ENCODE measurements around the gene AKT1. TPM values are rescaled to one million over a fixed set of nuclear protein-coding genes. Genes with fewer than 3 reads are reported as not detected.
"Not testable (repeated sequence)": the region's sequence is repeated elsewhere in the genome, so short reads cannot be mapped to it uniquely, and the experiment has no call there.

AKT1 gene
- polyA plus RNA-seq, 1 experiment = 226 TPM

GRCh38 chr14:104730487-104730886, 65.1 kb downstream of the AKT1 start:
- Histone ChIP-seq H3K4me3 (ENCODE audit: low read depth, low read length) (no peak overlapping the region), H3K27me3 (ENCODE audit: control insufficient read depth, insufficient read depth, low read length) (no peaks in the 10 kb centered on the region), H3K36me3 (ENCODE audit: control insufficient read depth, insufficient read depth, low read length) (no peaks in the 10 kb centered on the region)
- ChIA-PET POLR2A (no interaction called here), CTCF (interaction anchor here (1.6 kb wide), 1 partner anchor 19 kb away, joined by 7 read pairs; no protein-coding TSS in a partner anchor)
- no peak for DNase-seq (ENCODE audit: low read depth)
- TF ChIP-seq CTCF (IDR thresholded peaks at IDR 0.05; ENCODE audit: insufficient read depth, low read depth, low read length) = no peak

GRCh38 chr14:104729835-104730181, 65.7 kb downstream of the AKT1 start:
- POLR2A ChIA-PET = no interaction called here

GRCh38 chr14:104729176-104729834, 66.2 kb downstream of the AKT1 start:
- H3K36me3 ChIP-seq (ENCODE audit: control insufficient read depth, insufficient read depth, low read length); POLR2A ChIA-PET; H3K4me3 ChIP-seq (ENCODE audit: low read depth, low read length); CTCF ChIA-PET; DNase-seq (ENCODE audit: low read depth); H3K27me3 ChIP-seq (ENCODE audit: control insufficient read depth, insufficient read depth, low read length): not testable (repeated sequence)

More at GRCh38 chr14:104729835-104730181, 65.7 kb downstream of the AKT1 start:
- Histone ChIP-seq H3K27me3 (ENCODE audit: control insufficient read depth, insufficient read depth, low read length) (no peaks in the 10 kb centered on the region), H3K36me3 (ENCODE audit: control insufficient read depth, insufficient read depth, low read length) (no peaks in the 10 kb centered on the region), H3K4me3 (ENCODE audit: low read depth, low read length) (no peak overlapping the region)
- no peak for DNase-seq (ENCODE audit: low read depth)
- no peak for TF ChIP-seq CTCF (IDR thresholded peaks at IDR 0.05; ENCODE audit: insufficient read depth, low read depth, low read length)
- CTCF ChIA-PET = no interaction called here

GRCh38 chr14:104728631-104729030, 66.9 kb downstream of the AKT1 start:
- POLR2A ChIA-PET = no interaction called here

GRCh38 chr14:104726600-104727451, 68.7 kb downstream of the AKT1 start:
- TF ChIP-seq CTCF (IDR thresholded peaks at IDR 0.05; ENCODE audit: insufficient read depth, low read depth, low read length) = no peak
- H3K4me3 ChIP-seq (ENCODE audit: low read depth, low read length) = no peak overlapping the region
- ChIA-PET POLR2A (no interaction called here), CTCF (interaction anchor here (0.9 to 6.7 kb wide), 4 partner anchors 9 to 30 kb away, joined by 3 to 49 read pairs (median 24); partner anchors contain the start of gene SIVA1)
- peaks cover 2% of the 10 kb centered on the region; the same call in 1 of the 2 replicates for H3K36me3 ChIP-seq (ENCODE audit: control insufficient read depth, insufficient read depth, low read length)
- H3K27me3 ChIP-seq (ENCODE audit: control insufficient read depth, insufficient read depth, low read length) = no peaks in the 10 kb centered on the region
- no peak for DNase-seq (ENCODE audit: low read depth)

More at GRCh38 chr14:104728631-104729030, 66.9 kb downstream of the AKT1 start:
- CTCF ChIA-PET = interaction anchor here (6.7 kb wide), 1 partner anchor 19 kb away, joined by 49 read pairs; no protein-coding TSS in a partner anchor
- H3K4me3 ChIP-seq (ENCODE audit: low read depth, low read length) = no peak overlapping the region
- no peak for DNase-seq (ENCODE audit: low read depth)
- no peak for TF ChIP-seq CTCF (IDR thresholded peaks at IDR 0.05; ENCODE audit: insufficient read depth, low read depth, low read length)
- H3K36me3 ChIP-seq (ENCODE audit: control insufficient read depth, insufficient read depth, low read length) = no peaks in the 10 kb centered on the region
- H3K27me3 ChIP-seq (ENCODE audit: control insufficient read depth, insufficient read depth, low read length) = no peaks in the 10 kb centered on the region
